Smooth muscle cell of the pulmonary artery (primary cell): ENCODE measurements around the gene KSR2. TPM values are rescaled to one million over a fixed set of nuclear protein-coding genes. Genes with fewer than 3 reads are reported as not detected.

Experiments used
- total RNA-seq: library from RNA; depleted of rRNA; stranded (reverse); fragments of >200 nt; gene quantifications from 2 replicates; pipeline ENCODE4 v1.2.3, GENCODE V29; 2014

Gene KSR2
- under 0.01 TPM in 2 replicates for total RNA-seq

DNA sequence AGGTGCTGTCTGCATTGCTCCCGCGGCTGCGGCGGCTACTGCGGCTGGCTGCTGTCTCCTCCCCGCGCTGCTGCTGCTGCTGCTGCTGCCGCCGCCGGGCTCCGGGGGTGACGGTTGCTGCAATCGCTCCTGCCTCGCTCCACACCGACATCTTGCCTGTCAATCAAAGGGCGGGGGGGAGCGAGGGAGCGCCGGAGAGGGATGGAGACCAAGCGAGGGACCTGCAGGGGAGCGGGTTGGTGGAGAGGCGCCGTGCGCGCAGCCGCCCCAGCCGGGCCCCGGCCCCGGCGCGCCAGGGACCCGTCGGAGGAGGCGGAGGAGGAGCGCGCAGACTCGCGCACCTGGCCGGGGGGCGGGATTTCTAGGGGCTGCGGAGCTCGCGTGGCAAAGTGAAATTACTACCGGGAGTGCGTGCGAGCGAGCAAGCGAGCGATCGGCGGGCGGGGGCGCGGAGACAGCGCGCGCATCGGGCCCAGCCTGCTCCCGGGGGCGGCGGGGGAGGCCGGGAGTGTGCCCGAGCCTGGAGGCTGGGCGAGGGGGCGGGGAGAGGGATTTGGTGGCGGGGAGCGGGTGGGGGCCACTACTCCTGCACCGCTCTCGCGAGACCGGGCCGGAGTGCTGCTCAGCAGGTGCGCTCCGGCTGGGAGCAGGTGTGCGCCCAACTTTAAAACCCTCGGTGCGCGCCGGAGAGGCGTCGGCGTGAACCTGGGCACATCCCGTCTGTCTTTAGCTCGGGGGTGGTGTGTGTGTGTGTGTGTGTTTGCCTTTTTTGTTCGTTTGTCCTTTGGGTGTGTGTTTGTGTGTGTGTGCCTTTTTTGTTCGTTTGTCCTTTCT, at the start of gene KSR2:
TSS of gene KSR2 (minus strand) at position 165 of the 834 bp plus-strand sequence. CDS start 735 bp downstream, outside the sequence.

DNA sequence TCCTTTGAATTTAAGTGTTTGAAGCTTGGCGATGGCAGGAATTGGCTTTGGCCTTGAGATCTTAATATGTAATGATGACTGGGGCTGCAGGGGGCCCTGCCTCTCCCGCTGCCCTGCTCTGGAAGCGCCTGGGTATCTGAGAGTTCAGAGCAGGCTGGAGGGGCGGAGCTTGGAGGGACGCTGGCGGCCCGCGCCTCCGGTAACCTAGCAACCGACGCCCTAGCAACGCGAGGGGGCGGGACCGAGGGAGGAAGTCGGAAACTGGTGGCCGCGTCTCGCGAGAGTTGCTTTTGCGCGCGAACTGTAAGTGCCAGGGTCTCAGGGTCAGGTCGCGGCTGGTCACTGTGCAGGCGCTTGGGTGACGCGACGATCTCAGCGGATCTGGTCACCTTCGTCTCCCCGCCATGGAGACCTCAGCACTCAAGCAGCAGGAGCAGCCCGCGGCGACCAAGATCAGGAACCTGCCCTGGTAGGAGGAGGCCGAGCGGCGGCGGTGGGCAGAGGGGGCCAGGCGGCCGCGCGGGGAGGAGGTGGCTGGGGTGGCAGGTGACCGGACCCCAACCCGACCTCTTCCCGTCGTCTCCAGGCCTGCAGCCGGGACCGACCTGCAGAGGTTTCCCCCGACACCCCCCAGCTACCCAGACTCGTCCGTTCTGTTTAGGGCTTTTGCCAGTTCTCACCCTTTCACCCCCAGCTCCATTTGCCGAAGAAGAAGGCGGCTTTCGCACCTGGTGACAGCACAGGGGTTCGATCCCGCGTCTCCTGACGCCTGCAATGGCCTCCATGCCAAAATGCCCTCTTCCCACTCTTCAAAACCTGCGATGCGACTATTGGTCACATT, 47.9 kb upstream of the KSR2 start, which contains the start of gene RFC5:
TSS of gene RFC5 (plus strand) at position 280 of the 841 bp plus-strand sequence. CDS start at position 405, 125 bp downstream.

Other genes starting within 250 kb of the KSR2 start
- 6.0 and 12.2 TPM in 2 replicates for gene RFC5, start 47.7 kb upstream of the KSR2 start, total RNA-seq
- 193 and 237 TPM in 2 replicates for gene WSB2, start 92.2 kb upstream of the KSR2 start, total RNA-seq
- gene VSIG10, start 135.0 kb upstream of the KSR2 start, total RNA-seq, result 10.8 and 14.8 TPM in 2 replicates
- 182 and 290 TPM in 2 replicates for gene PEBP1, start 167.1 kb upstream of the KSR2 start, total RNA-seq